HG03575 (cell line): ENCODE measurements around the gene SCYL2.

Source experiments
- ATAC-seq: cut with Tn5 transposase; IDR thresholded peaks from one replicate; pipeline ENCODE4 v1.9.1; 2021; ENCODE audit not compliant: unreplicated experiment, insufficient number of reproducible peaks, low FRiP score; ENCODE audit errors: extremely low read depth

The SCYL2 gene

DNA sequence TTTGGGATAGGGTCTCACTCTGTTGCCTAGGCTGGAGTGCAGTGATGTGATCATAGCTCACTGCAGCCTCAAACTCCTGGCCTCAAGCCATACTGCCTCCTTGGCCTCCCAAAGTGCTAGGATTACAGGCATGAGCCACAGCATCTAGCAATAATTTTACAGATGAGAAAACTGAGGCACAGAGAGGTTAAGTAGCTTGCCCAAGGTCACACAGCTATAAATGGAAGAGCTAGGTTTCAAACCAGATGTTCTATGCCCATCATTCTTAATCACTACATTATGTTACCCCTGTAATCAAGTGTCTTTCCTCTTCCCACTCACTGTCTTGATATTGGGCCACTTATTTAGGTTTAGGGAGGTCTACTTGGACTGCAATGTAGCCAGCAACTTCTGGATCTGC, 93.5 kb downstream of the SCYL2 start:
- no peak for ATAC-seq

DNA sequence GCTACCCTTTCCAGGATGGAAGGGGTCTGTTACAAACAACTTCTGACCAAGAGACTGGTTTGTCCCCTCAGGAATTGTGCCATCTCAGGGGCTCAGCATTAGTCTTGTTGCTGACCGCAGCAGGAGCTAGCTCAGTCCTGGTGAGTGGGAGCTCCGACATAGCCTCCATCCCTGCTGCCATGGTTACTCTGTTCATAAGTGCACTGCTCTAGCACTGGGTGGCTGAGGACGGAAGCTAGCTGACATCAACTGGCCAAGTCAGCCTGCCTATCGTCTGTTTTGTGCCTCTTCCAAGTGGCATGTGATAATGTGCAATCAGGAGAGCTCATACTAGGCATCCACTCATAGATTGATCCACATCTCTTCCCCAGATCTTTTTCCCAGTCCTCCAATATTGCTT, 97.3 kb downstream of the SCYL2 start:
- ATAC-seq, result no peak

DNA sequence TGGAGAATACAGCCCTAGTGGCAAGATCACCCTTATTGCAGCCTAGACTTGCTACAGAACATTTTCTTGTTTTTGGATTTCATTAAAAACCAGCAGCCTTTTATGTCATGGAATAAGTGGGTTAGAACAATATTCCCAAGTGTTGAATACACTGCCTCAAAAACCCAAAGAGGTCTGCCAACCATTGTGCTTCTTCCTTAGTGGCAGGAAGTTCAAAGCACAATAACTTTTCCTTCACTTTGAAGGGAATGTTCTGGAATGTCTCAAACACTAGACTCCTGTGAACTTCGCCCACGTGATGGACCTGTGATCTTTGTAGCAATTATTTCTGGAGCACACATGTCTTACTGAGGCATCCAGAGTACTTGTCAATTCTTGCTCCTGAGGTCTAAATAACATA, 98.4 kb downstream of the SCYL2 start:
- no peak for ATAC-seq

DNA sequence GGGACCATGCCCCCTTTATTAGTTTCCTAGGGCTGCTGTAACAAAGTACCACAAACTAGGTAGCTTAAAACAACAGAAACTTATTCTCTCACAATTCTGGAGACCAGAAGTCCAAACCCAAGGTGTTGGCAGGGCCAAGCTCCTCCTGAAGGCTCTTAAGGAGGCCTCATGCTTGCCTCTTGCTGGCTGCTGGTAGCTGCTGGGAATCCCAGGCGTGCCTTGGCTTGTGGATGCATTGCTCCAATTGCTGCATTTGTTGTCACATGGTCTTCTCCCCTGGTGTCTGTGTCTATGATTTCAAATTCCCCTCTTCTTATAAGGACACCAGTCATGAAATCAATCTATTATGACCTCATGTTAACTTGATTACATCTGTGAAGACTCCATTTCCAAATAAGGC, 101.1 kb downstream of the SCYL2 start:
- no peak for ATAC-seq

DNA sequence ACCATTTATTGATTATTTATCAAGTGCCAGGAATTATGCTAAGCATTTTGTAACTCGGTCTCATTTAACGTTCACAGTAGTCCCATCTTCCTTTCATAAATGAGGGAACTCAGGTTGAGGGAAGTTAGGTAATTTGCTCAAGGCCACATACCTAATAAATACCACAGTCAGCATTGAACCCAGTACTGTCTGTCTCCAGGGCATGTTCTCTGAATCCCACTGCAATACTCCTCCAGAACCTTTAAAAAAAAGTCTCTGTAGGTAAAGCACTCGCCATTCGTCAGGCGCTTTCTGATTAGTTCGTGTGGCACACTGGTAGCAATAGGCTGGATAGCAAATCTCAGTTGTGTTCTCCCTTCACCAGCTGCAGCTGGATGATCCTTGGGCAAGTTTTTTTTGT, 104.2 kb downstream of the SCYL2 start:
- ATAC-seq, result no peak

DNA sequence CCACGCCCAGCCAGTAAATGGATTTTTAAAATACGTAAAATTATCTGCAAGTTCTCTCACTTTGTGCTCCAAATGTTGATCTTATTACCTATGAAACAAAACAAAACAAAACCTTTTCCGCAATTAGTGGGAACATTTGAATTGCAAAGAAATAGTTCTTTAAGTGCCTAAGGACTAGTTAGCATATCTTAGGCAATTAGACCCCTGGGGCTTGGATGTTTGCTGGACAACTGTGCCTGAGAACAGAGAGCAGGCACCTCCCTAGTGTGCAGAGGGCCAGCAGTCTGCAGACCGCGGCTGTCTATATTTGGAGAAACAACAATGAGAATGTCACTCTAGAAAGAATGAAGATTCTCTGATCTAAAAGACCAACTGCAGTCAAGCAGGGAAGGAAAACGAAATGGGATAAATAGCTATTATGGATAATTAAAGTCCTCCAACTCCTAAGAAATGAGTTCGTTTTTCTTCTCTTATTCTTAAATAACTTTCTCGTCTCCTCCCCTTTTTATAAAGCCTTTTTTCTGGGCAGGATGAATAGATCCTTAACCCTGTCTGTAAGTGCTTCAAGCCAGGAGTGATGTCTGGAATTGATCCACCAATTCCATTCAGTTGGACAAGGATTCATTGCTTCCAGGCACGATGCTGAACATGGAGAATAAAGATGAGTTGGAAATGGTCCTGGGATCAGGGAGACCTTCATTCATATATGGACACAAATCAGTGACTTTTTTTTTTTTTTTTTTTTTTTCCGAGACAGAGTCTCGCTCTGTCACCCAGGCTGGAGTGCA, 106.1 kb downstream of the SCYL2 start:
- no peak for ATAC-seq

DNA sequence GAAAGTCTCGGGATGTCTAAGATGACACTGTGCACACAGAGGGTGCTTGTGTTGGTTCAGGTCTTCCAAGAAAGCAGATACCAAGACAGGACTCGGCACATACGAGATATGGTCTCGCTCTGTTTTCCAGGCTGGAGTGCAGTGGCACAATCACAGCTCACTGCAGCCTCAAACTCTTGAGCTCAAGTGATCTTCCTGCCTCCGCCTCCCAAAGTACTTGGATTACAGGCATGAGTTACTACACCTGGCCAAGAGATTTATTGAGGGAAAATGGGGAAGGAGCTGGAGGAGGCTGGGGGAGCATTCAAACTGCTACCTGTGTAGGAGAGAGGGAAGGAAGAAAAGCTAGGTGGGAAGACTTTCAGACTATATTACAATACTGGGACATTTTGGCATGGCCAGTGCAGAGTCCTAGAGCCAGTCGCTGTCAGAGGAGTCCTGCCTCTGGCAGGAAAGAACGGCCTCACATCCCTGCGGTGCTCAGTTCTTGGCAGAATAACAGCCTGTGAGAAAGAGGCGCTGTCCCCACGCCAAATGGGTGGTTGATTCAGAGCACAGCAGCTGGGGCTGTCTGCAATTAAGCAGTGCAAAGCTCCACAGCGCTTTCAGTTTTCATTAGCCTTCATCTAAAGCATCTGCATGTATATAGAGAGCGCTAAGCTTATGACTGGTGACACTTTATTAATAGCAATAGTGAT, 108.2 kb downstream of the SCYL2 start:
- no peak for ATAC-seq

DNA sequence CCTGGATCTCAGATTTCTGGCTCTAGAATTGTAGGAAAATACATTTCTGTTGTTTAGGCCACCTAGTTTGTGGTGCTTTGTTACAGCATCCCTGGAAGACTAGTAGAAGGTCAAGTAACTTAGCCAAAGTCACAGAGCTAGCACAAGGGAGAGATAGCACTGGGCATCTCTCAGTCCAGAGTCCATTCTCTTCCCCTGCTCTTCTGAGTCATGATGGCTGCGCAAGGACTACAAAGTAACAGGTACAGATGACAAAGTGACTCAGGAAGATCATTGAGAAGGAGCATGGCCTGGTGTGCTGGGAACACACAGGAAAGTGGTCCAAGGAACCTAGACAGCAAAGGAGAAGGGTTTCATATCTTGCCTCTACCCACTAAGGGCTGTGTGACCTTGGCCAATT, 109.2 kb downstream of the SCYL2 start:
- no peak for ATAC-seq

DNA sequence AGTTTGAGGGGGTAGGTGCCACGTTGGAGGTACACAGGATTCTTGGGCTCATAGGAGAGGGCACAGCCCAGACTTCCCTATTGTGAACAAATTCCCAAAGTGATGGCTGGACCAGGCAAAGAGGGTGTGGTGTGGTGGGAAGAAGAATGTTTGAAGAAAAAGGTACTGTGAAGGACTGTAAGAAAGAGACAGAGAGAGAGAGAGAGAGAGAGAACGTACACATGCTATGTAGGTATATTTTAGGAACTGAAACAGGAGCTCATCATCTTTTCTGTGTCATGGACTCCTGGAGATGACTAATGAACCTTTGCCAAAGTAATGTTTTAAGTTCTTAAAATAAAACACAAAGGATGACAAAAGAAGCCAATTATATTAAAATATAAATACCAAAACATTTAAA, 114.4 kb downstream of the SCYL2 start:
- ATAC-seq, result no peak

DNA sequence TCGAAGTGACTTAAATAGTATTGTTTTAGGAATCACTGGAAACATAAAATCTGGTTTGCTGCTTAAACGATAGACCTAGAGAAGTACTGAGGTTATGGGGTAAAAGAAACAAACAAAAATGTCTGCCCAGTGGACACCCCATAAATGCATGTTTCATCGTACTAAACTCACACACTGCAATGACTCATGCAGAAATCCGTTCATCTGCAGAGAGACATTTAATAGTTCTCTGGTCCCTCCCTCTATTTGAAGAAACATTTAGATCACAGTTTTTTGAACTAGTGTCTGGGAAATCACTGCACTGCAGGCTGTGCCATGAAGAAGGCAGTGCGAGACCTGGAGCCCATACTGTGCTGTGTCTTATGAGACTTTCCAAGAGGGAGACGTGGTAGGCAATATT, 115.4 kb downstream of the SCYL2 start:
- no peak for ATAC-seq

DNA sequence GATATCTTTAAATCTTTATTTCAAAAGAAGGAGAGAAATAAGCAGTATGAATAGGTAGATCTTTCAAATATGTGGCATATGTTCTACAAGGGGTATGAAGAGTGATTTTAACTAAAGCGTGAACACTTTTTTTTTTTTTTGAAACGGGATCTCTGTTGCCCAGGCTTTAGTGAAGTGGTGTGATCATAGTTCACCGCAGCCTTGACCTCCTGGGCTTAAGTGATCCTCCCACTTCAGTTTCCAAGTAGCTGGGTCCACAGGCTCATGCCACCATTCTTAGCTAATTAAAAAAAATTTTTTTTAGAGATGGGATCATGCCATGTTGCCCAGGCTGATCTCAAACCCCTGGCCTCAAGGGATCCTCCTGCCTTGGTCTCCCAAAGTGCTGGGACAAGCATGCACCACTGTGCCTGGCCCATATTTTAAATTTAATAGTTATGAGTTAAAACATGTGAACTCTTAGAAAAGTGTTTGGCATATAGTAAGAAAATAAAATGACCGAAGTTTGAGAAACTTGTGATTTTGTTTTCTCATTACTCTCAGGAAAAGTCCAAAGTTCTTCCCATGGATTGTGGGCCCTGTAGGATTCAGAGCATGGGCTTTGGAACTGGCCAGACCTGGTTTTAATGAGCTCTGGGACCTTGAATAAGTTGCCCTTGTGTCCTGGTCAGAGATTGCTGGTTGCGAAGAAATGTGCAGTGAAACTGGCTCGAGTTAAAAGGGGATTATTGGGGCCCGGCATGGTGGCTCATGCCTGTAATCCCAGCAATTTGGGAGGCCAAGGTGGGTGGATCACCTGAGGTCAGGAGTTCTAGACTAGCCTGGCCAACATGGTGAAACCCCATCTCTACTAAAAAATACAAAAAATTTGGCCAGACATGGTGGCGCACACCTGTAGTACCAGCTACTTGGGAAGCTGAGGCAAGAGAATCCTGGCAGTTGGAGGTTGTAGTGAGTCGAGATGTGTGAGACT, 116.9 kb downstream of the SCYL2 start:
- ATAC-seq, result no peak

DNA sequence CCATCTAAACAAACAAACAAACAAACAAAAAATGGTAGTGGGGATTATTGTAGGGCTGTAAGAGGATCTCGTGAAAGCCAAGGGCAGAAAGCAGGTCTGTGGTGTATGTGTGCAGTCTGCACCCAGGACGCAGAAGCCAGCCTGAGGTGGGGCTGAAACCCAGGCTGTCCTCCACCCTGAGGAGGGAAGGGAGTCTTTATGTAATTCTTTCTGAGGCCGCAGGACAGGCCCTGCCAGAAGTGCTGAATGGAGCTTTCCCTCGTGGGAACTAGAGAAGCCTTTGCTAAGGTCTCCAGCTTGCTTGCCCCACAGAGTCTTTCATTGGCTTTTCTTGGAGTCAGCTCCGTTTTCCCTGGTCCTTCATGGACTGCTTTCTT, 117.6 kb downstream of the SCYL2 start:
- ATAC-seq, result no peak

DNA sequence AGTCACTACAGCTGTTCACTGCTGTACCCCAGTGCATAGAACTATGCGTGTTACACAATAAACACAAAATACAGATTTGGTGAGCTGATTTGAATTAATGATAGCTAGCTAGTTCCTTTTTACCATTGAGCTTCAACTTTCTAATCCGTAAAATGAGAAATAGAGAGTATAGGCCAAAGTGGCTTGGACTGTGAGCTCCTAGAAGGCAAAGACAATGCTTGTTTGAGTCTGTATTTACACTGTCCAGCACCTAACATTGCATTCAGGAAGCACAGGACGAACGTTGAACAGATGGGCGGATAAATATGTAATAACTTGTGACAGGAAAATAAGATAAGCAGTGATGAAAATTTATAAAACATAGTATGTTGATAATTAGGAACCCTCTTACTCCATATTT, 121.4 kb downstream of the SCYL2 start:
- no peak for ATAC-seq
